ENCODE data around the gene KIZ.

KIZ gene, protein sequence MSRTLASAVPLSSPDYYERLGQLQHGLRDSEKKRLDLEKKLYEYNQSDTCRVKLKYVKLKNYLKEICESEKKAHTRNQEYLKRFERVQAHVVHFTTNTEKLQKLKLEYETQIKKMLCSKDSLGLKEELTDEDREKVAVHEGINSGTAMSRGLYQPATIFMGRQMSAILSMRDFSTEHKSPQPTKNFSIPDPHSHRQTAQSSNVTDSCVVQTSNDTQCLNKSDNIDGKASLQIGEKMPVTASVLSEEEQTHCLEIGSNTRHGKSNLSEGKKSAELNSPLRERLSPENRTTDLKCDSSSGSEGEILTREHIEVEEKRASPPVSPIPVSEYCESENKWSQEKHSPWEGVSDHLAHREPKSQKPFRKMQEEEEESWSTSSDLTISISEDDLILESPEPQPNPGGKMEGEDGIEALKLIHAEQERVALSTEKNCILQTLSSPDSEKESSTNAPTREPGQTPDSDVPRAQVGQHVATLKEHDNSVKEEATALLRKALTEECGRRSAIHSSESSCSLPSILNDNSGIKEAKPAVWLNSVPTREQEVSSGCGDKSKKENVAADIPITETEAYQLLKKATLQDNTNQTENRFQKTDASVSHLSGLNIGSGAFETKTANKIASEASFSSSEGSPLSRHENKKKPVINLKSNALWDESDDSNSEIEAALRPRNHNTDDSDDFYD

DNA sequence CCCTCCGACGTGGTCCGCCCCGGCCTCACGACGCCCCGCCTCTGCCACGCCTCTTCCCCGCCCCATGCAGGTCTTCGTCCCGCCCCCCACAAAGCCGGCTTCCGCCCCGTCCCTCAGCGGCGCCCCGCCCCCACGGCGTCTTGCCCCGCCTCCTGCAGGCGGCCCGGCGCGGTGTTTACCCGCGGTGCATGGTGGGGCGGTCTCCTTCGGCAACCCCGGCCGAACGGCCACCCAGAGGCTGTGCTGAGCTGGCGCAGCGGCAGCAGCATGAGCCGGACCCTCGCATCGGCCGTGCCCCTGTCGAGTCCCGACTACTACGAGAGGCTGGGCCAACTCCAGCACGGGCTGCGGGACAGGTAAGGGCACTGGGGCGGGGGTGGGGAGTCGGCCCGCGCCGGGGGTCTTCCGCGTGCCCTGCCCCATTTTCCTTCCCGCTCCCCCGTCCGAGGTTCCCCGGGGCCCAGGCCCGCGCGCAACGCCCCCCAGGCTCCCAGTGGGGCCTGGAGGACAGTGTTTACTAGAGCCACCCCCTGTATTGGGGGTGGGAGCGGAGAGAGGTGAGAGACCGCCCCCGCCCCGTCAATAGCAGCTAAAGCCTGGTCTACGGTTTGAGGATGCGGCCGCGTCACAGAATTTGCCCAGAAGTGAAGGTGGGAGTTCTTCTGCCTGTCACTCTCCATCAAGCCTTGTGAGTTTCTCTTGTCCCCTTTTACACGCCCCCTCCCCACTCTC is at the start of gene KIZ:
KIZ (plus strand) TSS at position 234 of the 732 bp plus-strand sequence; CDS start at position 268, 34 bp downstream.
- DNase-seq = peak; percentile 87

DNA sequence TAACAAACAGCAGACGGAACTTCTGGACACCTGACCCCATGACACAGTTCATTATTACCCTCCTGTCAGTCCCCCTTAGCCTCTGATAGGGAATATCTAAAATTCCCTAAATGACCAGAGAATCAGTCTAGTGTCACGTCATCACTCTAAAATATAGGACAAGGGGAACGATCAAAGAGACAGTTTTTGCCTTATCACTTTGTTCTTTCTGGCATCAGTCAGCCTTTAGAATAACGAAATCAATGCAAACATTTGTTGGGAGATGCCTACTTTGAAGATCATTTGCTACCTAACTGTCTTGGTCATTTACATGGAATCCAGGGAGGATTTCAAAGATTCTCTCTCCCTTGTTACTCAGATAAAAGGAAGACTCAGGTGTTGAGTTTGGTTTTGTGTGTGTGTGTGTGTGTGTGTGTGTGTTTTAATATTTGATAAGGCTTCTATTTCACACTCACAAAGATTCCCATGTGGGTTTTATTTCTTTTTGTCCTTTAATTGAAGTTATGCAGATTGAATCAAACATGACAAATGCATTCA is 48.0 kb upstream of the KIZ start:
- no peak for DNase-seq

DNA sequence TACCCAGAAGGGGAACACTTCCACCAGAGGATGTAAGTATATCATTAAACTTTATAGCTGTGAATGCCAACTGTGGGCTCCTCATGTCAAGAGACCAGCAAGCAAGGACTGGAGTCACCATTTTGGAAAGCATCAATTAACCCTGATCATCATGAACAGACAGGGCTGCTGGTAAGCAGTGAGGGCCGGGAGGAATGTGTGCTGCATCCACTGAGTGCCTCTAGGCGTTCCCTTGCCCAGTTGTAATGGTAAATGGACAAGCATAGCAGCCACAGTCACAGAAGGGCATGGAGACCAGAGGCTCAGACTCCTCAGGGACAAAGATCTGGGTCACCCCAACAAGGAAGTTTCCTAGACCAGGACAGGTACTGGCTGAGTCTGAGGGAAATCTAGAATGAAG is 43.3 kb upstream of the KIZ start:
- DNase-seq = no peak

DNA sequence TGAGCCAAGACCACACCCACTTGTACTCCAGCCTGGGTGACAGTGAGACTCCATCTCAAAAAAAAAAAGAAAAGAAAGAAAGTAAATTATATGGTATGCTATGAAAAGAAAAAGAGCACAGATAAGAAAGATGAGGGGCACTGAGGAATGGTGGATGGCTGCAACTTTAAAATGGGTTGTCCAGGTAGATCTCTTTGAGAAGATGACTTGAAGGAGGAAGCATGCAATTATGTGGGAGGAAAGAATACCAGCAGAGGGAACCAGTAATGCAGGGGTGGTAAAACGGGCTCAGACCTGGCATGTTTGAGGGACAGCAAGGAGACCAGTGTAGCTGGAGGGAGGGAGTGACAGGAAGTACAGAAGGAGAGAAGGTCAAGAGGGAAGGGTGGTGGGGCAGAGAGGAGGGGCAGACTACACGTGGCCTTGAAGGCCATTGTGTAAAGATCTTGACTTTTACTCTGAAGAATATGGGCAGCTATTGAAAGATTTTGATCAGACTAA is 42.0 kb upstream of the KIZ start:
- no peak for DNase-seq

DNA sequence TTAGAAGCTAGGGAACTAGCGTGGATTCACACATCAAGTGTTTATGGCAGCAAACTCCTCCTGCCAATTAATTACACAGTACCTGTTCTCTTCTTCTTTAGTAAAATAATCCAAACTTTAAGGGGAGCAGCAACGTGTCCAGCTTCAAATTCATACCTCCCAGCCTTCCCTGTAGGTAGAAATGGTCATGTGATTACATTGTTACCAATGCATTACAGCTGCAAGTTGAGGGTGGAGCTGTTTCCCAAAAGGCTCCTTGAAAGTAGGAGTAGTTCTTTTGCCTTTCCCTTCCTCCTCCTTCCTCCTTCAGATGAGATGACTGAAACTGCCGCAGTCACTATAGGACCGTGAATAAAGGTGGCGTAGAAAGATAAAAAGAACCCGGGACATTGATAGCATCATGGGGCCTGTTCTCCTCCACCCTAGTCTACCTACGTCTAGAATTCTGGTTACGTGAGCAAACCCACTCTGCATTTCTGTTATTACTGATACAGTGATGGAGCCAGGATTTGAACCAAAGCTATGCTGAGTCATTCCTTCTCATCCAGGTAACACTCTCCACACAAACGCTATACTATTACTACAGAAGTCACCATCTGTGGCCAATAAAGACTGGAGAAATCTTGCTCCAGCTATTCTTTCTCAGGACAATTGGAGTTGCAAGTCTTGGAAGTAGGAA is 37.9 kb upstream of the KIZ start:
- DNase-seq = no peak

DNA sequence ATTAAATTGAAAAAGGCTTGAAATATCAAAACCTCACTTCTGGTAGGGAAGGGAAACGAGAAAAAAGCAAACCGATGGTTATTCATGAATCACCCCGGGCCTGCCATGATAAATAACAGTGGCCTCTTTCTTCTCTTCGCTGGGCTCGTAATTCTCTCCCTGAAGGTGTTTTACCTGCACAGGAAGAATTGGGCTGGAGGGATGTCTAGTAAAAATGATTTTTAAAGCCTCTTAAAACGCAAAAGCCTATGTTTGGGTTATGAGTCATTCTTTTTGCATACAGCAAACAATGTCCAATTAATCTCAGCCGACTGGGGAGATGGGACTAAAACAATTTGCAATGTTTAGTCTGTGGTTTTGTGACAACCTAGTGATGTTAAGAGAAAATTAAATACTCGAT is 36.5 kb upstream of the KIZ start:
- DNase-seq = no peak

DNA sequence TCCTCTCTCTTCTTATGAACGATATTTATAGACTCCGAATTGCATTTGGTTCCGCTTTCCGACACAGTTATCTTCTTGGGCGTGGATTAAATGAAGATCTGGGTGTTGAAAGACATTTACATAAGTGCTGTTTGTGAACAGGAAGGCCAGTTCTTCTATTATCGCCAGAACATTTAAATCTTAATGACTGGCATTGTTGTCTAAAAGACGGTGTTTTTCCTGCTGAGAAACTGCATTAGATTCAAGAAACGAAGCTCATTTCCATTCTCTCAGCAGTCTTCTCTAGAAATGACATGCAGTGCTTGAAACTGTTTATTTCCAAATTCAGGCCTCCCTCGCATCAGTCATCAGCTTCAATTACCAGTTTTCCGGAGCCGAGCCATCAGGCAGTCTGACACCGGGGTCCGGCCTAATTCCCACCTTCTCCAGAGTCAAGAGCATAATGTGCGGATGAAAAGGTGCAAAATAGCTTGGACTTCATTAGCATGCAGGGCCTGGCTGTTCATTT is 35.7 kb upstream of the KIZ start:
- no peak for DNase-seq

DNA sequence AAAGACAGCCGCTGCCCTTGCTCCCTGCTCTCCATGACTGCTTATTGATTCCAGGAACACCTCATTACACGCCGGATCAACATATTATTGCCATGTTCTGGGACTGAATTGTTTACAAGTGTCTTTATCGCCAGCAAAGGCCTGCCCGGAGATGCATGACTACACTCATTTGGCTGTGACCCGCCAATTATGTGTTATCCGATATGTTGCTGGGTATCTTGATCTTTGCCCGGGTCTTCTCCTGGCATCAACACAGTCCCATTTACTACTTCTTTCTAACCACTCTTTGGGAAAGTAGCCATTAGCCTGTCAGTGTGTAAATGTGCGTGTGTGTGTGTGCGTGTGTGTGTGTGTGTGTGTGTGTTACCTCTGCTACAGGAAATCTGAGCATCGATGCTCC is 35.2 kb upstream of the KIZ start:
- DNase-seq = no peak

DNA sequence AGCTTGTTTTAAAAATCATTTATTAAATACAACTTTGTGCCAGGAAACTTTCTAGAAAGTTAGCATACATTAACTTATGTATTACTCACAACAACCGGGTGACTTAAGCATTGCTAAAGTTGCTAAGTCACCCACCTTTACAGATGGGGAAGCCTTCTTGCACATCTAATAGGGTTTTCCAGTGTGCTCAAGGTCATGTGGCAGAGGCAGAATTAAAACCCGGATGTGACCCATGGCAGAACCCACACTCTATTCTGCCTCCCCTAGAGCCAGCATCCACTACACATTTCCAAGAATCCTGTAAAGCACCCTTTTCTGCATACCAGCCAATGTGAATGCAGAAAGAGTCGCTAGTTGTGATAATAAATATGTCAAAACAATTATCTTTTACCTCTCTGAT is 33.1 kb upstream of the KIZ start:
- no peak for DNase-seq

DNA sequence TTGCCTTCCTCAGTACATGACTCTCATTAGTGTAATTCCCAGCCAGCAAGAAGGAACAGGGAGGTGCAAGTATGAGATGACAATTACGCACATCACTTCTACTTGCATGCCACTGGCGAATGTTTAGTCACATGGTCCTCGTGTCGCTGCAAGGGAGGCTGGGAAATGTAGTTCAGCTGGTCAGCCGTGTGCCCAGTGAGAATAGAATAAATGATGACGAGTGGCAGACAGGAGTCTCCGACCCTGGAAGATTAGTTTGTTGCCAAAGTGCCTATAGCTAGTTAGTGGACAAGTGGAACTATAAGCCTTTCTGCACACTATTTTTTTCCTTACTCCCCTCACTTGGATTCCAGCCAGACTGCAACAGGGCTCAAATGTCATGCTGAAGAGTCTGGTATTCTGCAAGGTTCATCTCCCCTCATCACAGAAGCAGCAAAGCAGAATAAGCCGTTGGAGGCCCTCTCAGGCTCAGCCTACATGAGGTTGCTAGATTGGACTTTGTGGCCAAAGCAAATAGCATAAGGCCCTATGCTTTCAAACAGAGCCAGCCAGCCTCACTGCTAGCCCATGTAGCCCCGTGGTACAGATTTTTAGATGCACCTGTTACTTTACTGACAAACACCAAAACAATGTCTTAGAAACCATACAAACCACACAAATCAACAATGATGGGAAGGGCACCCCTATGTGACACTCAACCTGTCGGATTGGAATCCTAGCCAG is 29.4 kb upstream of the KIZ start:
- DNase-seq = no peak

DNA sequence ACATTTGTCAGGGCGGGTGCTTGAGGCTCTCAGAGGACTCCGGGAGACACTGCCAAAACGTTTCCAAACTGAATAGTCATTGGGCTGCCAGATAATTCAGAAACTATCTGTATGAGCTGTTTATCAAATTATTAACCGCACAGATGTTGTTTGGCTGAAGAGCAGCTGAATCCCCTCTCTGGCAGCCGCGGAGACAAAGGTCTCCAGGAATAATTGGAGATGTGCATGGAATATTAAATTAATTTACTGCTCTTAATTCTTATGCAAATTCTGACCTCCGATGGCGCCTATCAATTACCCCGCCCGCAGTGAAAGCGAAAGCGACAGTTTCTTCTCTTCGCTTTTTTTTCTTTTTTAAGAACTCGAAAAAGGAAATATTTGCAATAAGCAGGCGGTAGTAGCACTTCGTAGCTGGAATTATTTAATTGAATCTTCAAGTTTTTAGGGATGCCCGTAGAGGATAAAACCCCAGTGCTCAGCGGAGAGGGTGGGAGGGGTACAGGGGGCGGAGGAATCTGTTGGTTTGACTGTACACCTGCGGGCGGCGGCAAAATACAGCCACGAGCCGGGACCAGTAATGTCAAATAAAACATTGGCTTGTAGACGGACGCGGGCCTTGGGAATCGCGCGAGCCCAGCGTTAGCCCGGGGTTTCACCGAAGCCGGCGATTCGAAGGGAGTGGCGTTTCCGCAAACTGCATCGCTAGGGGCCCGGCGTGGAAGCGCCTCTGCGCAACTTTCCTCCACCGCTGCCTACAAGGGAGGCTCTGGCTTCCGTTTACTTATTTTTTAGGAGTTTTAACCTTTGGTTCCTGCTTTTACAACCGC is 25.9 kb upstream of the KIZ start:
- DNase-seq = peak; percentile 36

DNA sequence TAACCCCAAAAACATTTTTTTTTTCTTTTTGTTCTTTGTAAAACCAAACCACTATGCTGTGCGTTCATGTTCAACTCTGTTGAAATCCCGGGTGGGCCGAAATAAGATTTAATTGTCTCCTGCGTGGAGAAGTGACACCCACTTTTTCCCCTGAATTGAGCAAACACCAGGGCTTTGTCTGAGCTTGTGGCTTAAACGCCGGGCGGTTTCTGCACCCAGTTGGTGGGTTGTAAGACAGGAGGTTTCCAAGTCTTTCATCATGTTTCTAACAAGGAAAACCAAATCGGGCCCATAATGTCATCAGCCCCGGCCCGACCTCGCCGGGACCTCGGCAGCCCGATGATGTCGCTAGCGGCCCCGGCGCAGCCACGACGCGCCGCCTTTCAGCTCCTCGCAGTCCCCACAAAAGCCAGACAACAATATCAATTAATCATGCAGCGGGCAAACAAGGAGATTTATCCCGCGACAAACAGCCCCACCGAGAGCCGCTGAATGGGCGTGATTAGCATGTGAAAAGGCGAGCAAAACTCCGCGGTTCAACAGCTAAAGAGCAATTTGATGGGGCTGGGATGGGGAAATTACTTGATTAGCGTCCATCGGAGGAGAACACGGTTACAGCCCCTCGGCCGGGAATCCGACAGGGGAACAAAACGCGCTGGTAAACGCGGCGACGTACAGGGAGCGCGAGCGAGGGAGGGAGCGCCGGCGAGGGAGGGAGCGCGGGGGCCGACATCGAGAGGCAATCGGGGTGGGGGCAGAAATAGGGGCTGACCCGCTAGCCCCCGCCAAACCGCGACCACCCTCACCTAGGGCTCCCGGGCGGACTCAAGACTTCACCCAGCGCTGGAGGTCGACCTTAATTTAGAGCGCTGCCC is 25.1 kb upstream of the KIZ start:
- DNase-seq = peak; percentile 24

DNA sequence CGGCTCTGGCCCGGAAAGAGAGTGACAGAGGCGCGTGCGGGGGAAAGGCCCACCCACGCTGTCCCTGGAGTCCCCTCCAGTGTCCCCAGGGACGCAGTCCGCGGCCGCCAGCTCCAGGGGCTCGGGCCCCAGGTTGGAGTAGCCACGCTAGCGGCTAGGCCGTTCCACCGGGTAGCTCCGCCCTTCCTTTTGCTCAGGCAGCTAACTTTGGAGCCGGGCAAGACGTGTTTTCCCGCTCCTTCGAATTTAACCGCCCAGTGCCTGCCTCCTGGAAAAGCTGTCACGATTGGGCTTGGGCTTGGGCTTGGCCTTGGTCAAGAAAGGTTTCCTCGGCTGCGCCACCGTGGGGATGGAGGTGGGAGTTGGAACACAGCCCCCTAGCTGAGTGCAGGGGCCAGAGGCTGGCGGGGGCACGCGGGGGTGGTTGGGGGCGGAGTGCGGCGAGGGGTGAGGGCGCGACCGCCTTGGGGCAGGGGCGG is 24.4 kb upstream of the KIZ start:
- DNase-seq = no peak

DNA sequence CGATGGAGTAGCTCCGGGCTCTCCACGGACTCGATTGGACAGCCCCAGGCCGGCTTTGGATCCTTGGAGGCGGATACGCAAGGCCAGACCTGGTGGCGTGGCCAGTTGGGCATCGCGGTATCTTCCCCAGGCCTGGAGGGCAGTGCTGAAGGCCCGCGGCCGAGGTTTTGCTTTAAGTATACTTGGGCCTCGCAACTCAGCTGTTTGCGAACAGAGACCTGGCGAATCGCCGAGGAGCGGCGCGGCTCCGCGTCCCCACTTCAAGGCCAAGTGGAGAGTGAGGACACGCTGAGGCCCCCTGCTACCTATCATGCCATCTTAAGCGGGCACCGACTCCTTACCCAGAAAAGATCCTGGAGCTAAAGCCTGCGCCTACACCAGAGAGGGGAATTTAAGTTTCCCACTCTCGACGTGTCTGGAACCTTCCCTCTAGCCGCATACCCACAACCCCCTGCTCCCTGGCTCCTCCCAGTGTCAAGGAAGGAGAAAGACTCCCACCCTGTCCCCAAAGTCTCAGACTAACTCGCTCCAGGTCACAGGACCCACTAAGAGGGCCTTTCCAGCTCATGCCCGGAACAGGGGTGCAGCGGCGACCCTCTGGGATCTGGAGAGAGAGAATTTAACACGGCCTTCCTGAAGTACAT is 23.8 kb upstream of the KIZ start:
- no peak for DNase-seq

DNA sequence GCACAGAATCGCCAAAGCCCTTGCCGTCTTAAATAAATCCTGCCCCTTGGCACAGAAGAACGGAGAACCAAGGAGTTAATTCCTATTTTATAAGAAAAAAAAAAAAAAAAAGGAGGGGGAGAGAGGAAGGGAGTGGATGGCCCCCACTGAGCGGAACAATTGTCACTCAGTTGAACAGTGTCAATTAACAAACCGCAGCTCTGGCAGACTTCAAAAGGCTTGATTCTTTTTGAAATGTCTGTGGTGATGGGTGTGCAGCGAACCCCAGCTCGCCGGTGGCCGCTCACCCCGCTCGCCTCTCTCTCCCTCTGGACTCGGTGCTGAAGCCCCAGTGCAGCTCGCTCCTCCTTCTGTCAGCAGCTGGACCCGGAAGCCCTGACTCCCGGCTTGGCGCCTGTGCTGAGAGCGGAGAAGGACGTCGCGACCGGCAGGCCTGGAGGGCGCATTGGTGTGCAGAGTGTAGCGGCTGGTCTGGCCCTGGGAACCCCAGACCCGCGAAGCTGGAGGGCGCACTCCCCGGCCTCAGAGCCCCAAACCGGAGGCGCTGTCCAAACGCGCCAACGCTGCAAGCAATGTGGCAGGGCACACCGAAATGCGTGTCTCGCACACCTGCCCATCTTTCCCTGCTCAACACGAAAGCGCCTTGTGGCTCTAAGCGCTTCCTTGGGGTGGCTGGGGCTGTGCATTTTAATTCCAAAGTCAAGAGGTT is 23.1 kb upstream of the KIZ start:
- no peak for DNase-seq

DNA sequence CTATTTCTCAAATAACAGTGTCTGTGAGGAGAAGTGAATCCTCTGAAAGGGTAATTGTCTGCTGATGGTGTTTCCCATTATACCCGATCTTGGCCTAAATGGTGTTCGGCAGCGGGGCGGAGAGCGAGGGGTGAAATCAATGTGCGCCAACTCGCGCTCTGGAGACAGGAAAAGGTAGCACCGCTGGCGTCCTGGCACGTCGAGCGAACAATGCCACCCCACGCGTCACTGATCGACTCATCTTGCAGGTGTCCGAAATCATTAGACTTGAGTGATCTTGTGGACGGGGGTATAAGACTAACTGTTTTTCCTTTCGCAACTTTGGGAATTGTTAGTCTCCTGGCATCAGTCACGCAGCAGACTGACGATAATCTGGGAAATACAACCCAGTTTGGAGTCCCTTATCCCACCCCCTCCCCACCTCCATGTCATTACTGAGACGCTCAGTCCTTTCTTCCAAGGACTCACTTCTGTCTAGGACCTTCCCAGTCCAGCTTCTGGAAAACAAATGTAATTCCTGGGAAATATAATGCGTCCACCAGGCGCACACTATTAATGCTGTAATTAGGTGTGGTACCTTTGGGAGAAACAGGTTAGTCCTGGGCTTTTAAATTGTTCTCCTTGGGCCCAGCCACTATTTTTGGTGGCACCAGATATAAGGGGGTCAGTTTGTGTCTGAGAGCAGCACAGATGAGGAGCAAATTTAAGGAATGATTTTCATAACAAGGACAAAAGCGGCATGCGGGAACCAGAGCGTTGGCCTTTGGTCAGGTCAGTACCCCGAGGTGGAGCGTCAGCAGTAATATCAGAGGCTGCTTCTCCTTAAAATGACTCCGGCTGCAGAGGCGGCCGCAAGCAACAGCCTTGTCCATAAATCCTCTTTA is 22.1 kb upstream of the KIZ start:
- DNase-seq = no peak

DNA sequence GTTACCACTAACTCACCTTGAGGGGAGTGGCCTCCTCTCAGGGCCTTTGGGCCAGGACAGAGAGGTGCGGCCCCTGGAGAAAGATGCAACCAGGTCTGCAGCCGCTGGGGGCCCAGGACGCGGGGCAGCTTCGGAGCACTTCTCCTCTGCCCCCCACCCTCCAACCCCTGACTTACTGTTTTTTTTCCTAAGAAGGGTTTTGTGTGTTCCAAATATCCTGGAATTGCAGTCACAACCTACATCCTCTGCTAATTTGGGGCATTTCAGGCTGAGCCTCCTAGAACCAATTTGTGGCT is 21.5 kb upstream of the KIZ start:
- DNase-seq = no peak

DNA sequence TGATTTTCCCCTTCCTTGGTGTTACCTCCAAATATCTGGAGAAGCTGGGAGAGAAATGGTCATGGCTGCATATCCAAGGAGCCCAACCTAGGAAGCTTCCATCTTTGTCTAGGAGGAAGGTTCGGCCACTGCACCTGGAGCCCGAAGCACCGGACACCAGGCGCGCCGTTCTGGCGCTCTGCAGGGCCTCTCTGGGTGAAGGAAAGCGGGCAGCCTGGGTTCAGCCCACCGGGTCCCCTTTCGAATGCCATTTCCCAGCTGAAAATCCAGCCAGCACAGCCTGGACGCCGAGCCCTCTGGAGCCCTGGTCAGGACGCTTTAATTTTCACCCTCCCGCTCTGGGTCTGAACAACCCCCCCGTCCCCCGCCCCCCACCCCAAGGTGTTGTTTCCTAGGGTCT is 21.0 kb upstream of the KIZ start:
- no peak for DNase-seq

Measured in NCI-H774 (cell line).